Right cardiac atrium (tissue), 5 donors: ENCODE measurements around the gene WWOX. TPM values are rescaled to one million over a fixed set of nuclear protein-coding genes. Genes with fewer than 3 reads are reported as not detected.

Experiments used
- ATAC-seq, 2 donors: fragments of 200-7000 bp; cut with Tn5 transposase; one replicate each; pipeline versions ENCODE4 v1.8.0 to v1.9.1; 2020; ENCODE audit warnings: moderate library complexity in 2 of 2, mild to moderate bottlenecking in 1 of 2
- DNase-seq, 3 donors: peaks; one replicate each; pipeline ENCODE4 v3.0.0-alpha.2; 2020
- H3K27ac ChIP-seq: one replicate; pipeline ENCODE4 v1.5.1; 2013; ENCODE audit warnings: mild to moderate bottlenecking, low read length, control low read depth, moderate library complexity
- H3K27me3 ChIP-seq: one replicate; pipeline ENCODE4 v1.6.1; 2013; ENCODE audit not compliant: control insufficient read depth, insufficient read depth
- H3K4me1 ChIP-seq: one replicate; pipeline ENCODE4 v1.6.1; 2013; ENCODE audit warnings: low read length; ENCODE audit not compliant: control insufficient read depth, insufficient read depth
- H3K4me3 ChIP-seq: one replicate; pipeline ENCODE4 v1.5.1; 2013; ENCODE audit warnings: low read length, control low read depth
- H3K9me3 ChIP-seq: one replicate; pipeline ENCODE4 v1.6.1; 2013; ENCODE audit warnings: low read length; ENCODE audit not compliant: control insufficient read depth
- WGBS: extraction: QIAGEN DNeasy Blood & Tissue Kit; methylation state at CpG from one replicate; pipeline ENCODE4 v1.1.7; 2013; 5-methylcytosine and 5-hydroxymethylcytosine counted together
- intact Hi-C, 4 donors: fragments of 100-400 bp; cut with DNase I; formaldehyde crosslinking; loops; one replicate each; pipeline versions ENCODE4 v1.11.0 to v1.14.0; 2022 to 2023
- polyA plus RNA-seq: library from polyadenylated mRNA; stranded (reverse); fragments of 200-250 nt; gene quantifications from one replicate; pipeline ENCODE4 v1.2.3, GENCODE V29; 2013
- total RNA-seq, 4 donors: library from RNA; stranded (reverse); fragmentation: NEBNext Ultra II Directional; extraction: Animal tissue kit (Norgen Biotek cat#: 25700); gene quantifications; one replicate each; pipeline ENCODE4 v1.2.1, GENCODE V29; 2021
- donor health status: healthy with polysubstance abuse.
- donor health status: DM: no; HTN: yes; CAD: no.
- donor health status: DM: no; HTN: no; CAD: no.
- donor health status: DM: no; HTN: yes; CAD: no; lungs with severe emphysema.
- donor health status: DM: yes; HTN: yes; CAD: no.

Gene WWOX
- total and polyA plus RNA-seq, 5 donors = 6.0 to 14.9 (median 13.1) TPM

- no peak for ATAC-seq
- 91% methylated on average over 8 of the region's 8 CpGs for WGBS
Observed at GRCh38 chr16:78791011-78791410, 691.6 kb downstream of the WWOX start.

GRCh38 chr16:78791926-78792325 lies 692.5 kb downstream of the WWOX start:
- ATAC-seq (no peak), DNase-seq (no peak)
- WGBS = 80% methylated on average over 7 of the region's 7 CpGs
- Histone ChIP-seq H3K4me3 (no peak overlapping the region), H3K27ac (no peak overlapping the region), H3K9me3 (no peaks in the 10 kb centered on the region), H3K27me3 (no peaks in the 10 kb centered on the region), H3K4me1 (no peaks in the 10 kb centered on the region)
- intact Hi-C loops = no loop called here

More at GRCh38 chr16:78791011-78791410, 691.6 kb downstream of the WWOX start:
- DNase-seq = no peak
- Histone ChIP-seq H3K9me3 (no peaks in the 10 kb centered on the region), H3K4me3 (no peak overlapping the region), H3K4me1 (no peaks in the 10 kb centered on the region), H3K27ac (no peak overlapping the region), H3K27me3 (no peaks in the 10 kb centered on the region)
- intact Hi-C loops = no loop called here

- no peaks in the 10 kb centered on the region for H3K9me3 ChIP-seq
- no peak for DNase-seq
- WGBS = 96% methylated on average over 5 of the region's 5 CpGs
- H3K4me3 ChIP-seq = no peak overlapping the region
- no peaks in the 10 kb centered on the region for H3K4me1 ChIP-seq
- H3K27me3 ChIP-seq = no peaks in the 10 kb centered on the region
- H3K27ac ChIP-seq = no peak overlapping the region
- no peak for ATAC-seq
- intact Hi-C loops = no loop called here
Observed at GRCh38 chr16:78792952-78793351, 693.5 kb downstream of the WWOX start.

DNA sequence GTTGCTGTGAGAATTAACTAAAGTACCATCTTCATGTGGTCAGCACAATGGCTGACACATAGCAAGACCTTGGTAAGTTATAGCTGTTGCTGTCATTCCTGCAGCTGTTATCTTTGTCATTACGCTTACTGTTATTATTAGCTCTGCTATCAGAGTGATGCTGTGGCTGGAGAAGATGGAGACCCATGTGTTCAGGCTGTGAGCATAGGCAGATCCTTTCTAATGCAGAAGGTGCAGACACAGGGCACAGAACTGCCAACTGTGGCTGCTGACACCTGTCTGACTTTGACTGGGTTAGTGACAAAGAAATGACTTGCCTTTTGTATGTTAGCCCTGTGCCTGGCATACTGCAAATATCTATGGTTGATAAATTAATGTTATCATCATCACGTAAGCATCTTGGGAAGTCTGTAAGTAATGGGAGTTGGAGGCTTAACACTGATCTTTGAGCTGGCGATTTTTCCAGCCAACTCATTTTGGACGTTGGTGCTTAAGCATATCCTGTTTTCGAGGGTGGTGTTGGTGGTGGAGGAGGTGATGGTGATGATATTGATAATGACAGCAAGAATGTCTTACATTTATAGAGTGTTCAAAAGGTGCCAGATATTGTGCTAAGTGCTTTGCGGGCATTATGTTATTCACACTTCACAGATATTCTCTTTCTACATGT lies 695.3 kb downstream of the WWOX start:
- H3K27ac ChIP-seq = no peak overlapping the region
- no peaks in the 10 kb centered on the region for H3K9me3 ChIP-seq
- WGBS = 56% methylated on average over 6 of the region's 6 CpGs
- ATAC-seq (peak in 1 of 2 donors; percentile 11), DNase-seq (no peak)
- intact Hi-C loops = no loop called here
- H3K4me1 ChIP-seq = no peaks in the 10 kb centered on the region
- H3K27me3 ChIP-seq = no peaks in the 10 kb centered on the region
- H3K4me3 ChIP-seq = no peak overlapping the region

DNA sequence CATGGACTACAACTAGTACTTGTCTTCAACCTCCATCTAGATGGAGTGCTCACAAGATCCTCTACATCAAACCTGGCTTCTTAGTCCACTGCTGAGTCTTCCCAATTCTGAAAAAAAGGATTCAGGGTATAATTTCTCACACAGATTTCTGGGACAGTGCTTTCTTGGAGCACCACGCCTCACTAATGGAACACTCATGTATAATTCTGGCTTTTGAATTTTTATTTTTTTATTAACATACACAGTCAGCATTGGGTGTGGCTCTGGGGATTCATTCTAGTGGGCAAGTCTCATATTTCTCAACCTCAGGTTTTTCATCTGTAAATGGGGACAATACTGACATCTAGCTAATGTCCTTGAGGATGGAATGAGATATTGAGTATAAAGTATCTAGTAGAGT lies 696.0 kb downstream of the WWOX start:
- Histone ChIP-seq H3K9me3 (no peaks in the 10 kb centered on the region), H3K27me3 (no peaks in the 10 kb centered on the region), H3K27ac (no peak overlapping the region), H3K4me1 (no peaks in the 10 kb centered on the region), H3K4me3 (no peak overlapping the region)
- intact Hi-C loops = no loop called here
- no peak for DNase-seq
- no peak for ATAC-seq
- WGBS = 100% methylated on average over 1 of the region's 1 CpG

- Histone ChIP-seq H3K9me3 (no peaks in the 10 kb centered on the region), H3K4me3 (no peak overlapping the region), H3K27me3 (no peaks in the 10 kb centered on the region), H3K4me1 (no peaks in the 10 kb centered on the region), H3K27ac (no peak overlapping the region)
- intact Hi-C loops = no loop called here
- peak; percentile 29 to 62 (median 50) for DNase-seq
- ATAC-seq = peak; percentile 86 to 89
- WGBS = 44% methylated on average over 3 of the region's 3 CpGs
Observed at GRCh38 chr16:78796221-78796866, 696.9 kb downstream of the WWOX start.

DNA sequence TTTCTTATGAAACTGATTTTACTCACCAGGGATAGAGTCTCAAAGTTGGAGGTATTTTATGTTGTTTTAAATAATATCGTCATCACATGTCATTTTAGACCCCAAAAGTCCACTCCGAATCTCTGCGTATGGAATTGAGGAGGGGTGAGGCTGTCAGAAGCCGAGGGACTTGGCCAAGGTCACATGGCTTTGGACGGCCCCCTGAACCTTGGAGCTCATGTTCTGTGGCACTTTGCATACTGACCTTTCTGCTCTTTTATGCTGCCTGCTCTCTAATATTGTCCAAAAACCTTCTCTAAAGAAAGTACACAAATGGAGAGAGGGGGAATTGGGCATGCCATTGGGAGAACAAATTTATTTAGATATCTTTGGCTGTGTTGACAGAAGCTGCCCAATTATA lies 700.0 kb downstream of the WWOX start:
- H3K27me3 ChIP-seq = no peaks in the 10 kb centered on the region
- no peak overlapping the region for H3K4me3 ChIP-seq
- H3K27ac ChIP-seq = no peak overlapping the region
- H3K4me1 ChIP-seq = no peaks in the 10 kb centered on the region
- 72% methylated on average over 5 of the region's 5 CpGs for WGBS
- no peaks in the 10 kb centered on the region for H3K9me3 ChIP-seq
- intact Hi-C loops = no loop called here
- DNase-seq (no peak), ATAC-seq (no peak)

DNA sequence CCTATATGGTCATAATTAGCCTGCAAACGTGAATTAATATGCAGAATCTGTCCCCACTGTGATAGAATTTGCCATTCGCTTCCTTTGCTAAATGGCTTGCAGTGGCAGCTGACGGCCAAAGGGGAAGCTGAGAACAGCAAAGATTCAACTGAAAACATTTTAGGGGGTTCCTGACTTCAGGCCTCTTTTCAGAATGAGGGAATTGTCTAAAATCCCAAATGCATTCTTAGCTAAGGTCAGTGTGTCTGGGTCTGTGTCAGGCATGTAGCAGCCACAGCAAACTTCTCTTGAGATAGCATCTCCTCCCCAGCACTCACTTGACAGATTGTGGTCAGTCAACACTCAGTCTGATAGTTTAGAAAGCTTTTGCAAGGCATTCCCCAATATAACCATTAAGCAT lies 701.1 kb downstream of the WWOX start:
- DNase-seq = no peak
- Histone ChIP-seq H3K27me3 (no peaks in the 10 kb centered on the region), H3K4me1 (no peaks in the 10 kb centered on the region), H3K9me3 (no peaks in the 10 kb centered on the region), H3K4me3 (no peak overlapping the region), H3K27ac (no peak overlapping the region)
- no peak for ATAC-seq
- WGBS = 80% methylated on average over 3 of the region's 3 CpGs
- intact Hi-C loops = no loop called here

DNA sequence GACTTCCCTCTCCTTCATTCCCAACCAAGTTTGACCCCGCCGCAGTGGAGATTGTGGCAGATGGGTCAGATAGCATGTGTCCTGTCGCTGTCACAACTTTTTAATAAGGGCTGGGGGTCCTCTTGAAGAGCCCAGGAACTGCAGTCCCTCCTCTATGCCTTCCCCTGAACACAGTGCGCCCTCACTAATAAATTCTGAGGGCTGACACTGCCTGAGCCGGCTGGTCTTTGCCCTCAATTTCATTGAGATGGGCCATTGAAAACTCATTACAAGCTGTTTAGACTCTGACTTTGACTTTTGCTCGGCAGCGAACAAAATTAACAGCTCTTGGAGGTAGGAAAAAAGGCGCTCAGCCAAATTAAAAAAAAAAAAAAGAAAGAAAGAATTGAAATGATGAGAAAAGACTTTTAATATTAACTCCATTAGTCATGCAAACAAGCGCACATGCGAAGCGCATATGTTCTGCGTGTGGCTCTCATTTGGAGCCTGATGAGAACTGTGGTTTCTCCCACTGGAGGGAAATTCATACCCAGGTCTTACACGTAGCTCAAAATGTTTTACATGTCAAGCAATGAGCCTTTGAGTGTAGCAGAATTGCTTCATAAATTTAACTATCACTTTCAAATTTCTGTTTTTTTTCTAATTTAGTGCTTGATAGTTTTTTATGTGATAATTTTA lies 704.7 kb downstream of the WWOX start:
- H3K4me1 ChIP-seq = no peaks in the 10 kb centered on the region
- no peaks in the 10 kb centered on the region for H3K9me3 ChIP-seq
- intact Hi-C loops = no loop called here
- no peak for DNase-seq
- no peak overlapping the region for H3K27ac ChIP-seq
- ATAC-seq = no peak
- WGBS = 97% methylated on average over 13 of the region's 13 CpGs
- H3K4me3 ChIP-seq = no peak overlapping the region
- H3K27me3 ChIP-seq = no peaks in the 10 kb centered on the region

DNA sequence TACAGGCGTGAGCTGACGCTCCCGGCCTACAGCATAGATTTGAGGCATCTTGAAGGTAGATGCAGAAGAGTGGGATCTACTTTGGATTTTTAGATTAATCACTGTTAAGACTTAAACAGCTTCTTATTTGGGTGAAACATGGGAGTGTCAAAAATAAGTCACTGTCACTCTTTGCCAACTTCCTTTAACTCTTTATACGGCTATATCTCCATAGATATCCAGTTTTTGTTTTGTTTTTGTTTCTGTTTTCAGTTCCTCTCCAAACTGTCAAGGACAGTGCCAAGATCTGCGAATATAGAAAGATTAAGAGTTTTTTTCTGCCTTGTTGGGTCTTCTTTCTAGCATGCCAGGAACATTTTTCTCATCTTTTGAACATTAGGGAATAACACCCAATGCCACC lies 706.1 kb downstream of the WWOX start:
- no peaks in the 10 kb centered on the region for H3K9me3 ChIP-seq
- WGBS = 77% methylated on average over 5 of the region's 5 CpGs
- no peaks in the 10 kb centered on the region for H3K27me3 ChIP-seq
- intact Hi-C loops = no loop called here
- no peaks in the 10 kb centered on the region for H3K4me1 ChIP-seq
- H3K4me3 ChIP-seq = no peak overlapping the region
- ATAC-seq (no peak), DNase-seq (no peak)
- no peak overlapping the region for H3K27ac ChIP-seq

- DNase-seq = no peak
- no peaks in the 10 kb centered on the region for H3K27me3 ChIP-seq
- no peak overlapping the region for H3K4me3 ChIP-seq
- WGBS = 93% methylated on average over 2 of the region's 2 CpGs
- H3K27ac ChIP-seq = no peak overlapping the region
- peaks cover 2% of the 10 kb centered on the region for H3K4me1 ChIP-seq
- ATAC-seq = no peak
- H3K9me3 ChIP-seq = no peaks in the 10 kb centered on the region
- intact Hi-C loops = no loop called here
Observed at GRCh38 chr16:78811247-78811646, 711.8 kb downstream of the WWOX start.
